ENCODE measurements around the gene SLC44A2. TPM values are rescaled to one million over a fixed set of nuclear protein-coding genes. Genes with fewer than 3 reads are reported as not detected.

Gene SLC44A2
- total and polyA plus RNA-seq, 10 of the 15 experiments (the other 5 are each of a cell fraction or from before 2014, with no cell fraction given), result 3.0 to 51.3 (median 26.8) TPM

Other genes with a start within 250 kb of the SLC44A2 start
Only the 7 nearest of the 15 such genes appear.
- gene ATG4D, start 81.6 kb upstream of the SLC44A2 start, total RNA-seq (2014; rRNA removed), result 15.6 and 16.8 TPM in 2 replicates
- gene ATG4D, start 81.6 kb upstream of the SLC44A2 start, total RNA-seq (2014; rRNA removed; fragmentation: Illumina TruSeq; extraction: Trizol), result 8.1 and 8.4 TPM in 2 replicates
- gene ATG4D, start 81.6 kb upstream of the SLC44A2 start, total RNA-seq (2021), result 24.2 and 24.3 TPM in 2 replicates
- gene ATG4D, start 81.6 kb upstream of the SLC44A2 start, polyA plus RNA-seq (2011; rRNA removed), result 7.9 and 14.5 TPM in 2 replicates
- gene ATG4D, start 81.6 kb upstream of the SLC44A2 start, polyA plus RNA-seq (2014; fragmentation: Illumina TruSeq; extraction: Trizol), result 1.2 and 7.7 TPM in 2 replicates
- gene ATG4D, start 81.6 kb upstream of the SLC44A2 start, polyA plus RNA-seq (2014; fragmentation: Nextera tagmentation; extraction: Ambion mirVana), result 1 to 10 TPM in 1 of 2 experiments, under 1 TPM in 1; 0.39 to 2.3 TPM
- 26.7 and 28.7 TPM in 2 replicates for gene ATG4D, start 81.6 kb upstream of the SLC44A2 start, polyA plus RNA-seq (2014; rRNA removed)
- 10 to 100 TPM; 12.4 to 14.6 TPM for gene ATG4D, start 81.6 kb upstream of the SLC44A2 start, polyA plus RNA-seq (2016; fragmentation: Nextera tagmentation; extraction: Ambion mirVana)
- gene KRI1, start 59.5 kb upstream of the SLC44A2 start, total RNA-seq (2014; rRNA removed), result 25.3 and 31.0 TPM in 2 replicates
- gene KRI1, start 59.5 kb upstream of the SLC44A2 start, total RNA-seq (2014; rRNA removed; fragmentation: Illumina TruSeq; extraction: Trizol), result 17.6 and 21.0 TPM in 2 replicates
- gene KRI1, start 59.5 kb upstream of the SLC44A2 start, total RNA-seq (2021), result 32.7 and 36.2 TPM in 2 replicates
- gene KRI1, start 59.5 kb upstream of the SLC44A2 start, polyA plus RNA-seq (2011; rRNA removed), result 17.2 and 17.4 TPM in 2 replicates
- 21.9 and 24.7 TPM in 2 replicates for gene KRI1, start 59.5 kb upstream of the SLC44A2 start, polyA plus RNA-seq (2014; fragmentation: Illumina TruSeq; extraction: Trizol)
- 1 to 10 TPM in 1 of 2 experiments, under 1 TPM in 1; 0.98 to 3.4 TPM for gene KRI1, start 59.5 kb upstream of the SLC44A2 start, polyA plus RNA-seq (2014; fragmentation: Nextera tagmentation; extraction: Ambion mirVana)
- gene KRI1, start 59.5 kb upstream of the SLC44A2 start, polyA plus RNA-seq (2014; rRNA removed), result 42.5 and 42.6 TPM in 2 replicates
- 10 to 100 TPM; 24.7 to 27.4 TPM for gene KRI1, start 59.5 kb upstream of the SLC44A2 start, polyA plus RNA-seq (2016; fragmentation: Nextera tagmentation; extraction: Ambion mirVana)
- gene CDKN2D, start 56.6 kb upstream of the SLC44A2 start, total RNA-seq (2014; rRNA removed), result 3.4 TPM in 2 replicates
- gene CDKN2D, start 56.6 kb upstream of the SLC44A2 start, total RNA-seq (2014; rRNA removed; fragmentation: Illumina TruSeq; extraction: Trizol), result 7.6 and 8.5 TPM in 2 replicates
- gene CDKN2D, start 56.6 kb upstream of the SLC44A2 start, total RNA-seq (2021), result 10.2 and 11.0 TPM in 2 replicates
- gene CDKN2D, start 56.6 kb upstream of the SLC44A2 start, polyA plus RNA-seq (2011; rRNA removed), result 11.9 and 17.0 TPM in 2 replicates
- 3.6 and 5.2 TPM in 2 replicates for gene CDKN2D, start 56.6 kb upstream of the SLC44A2 start, polyA plus RNA-seq (2014; fragmentation: Illumina TruSeq; extraction: Trizol)
- gene CDKN2D, start 56.6 kb upstream of the SLC44A2 start, polyA plus RNA-seq (2014; fragmentation: Nextera tagmentation; extraction: Ambion mirVana), result 1 to 10 TPM in 1 of 2 experiments, under 1 TPM in 1; 0.53 to 4.9 TPM
- gene CDKN2D, start 56.6 kb upstream of the SLC44A2 start, polyA plus RNA-seq (2014; rRNA removed), result 17.2 and 18.0 TPM in 2 replicates
- gene CDKN2D, start 56.6 kb upstream of the SLC44A2 start, polyA plus RNA-seq (2016; fragmentation: Nextera tagmentation; extraction: Ambion mirVana), result 1 to 10 TPM; 5.9 to 9.3 TPM
- gene AP1M2, start 38.2 kb upstream of the SLC44A2 start, total RNA-seq (2014; rRNA removed), result not detected in 2 replicates
- not detected in 2 replicates for gene AP1M2, start 38.2 kb upstream of the SLC44A2 start, total RNA-seq (2014; rRNA removed; fragmentation: Illumina TruSeq; extraction: Trizol)
- gene AP1M2, start 38.2 kb upstream of the SLC44A2 start, total RNA-seq (2021), result 0.21 and 0.72 TPM in 2 replicates
- gene AP1M2, start 38.2 kb upstream of the SLC44A2 start, polyA plus RNA-seq (2011; rRNA removed), result not detected in 2 replicates
- gene AP1M2, start 38.2 kb upstream of the SLC44A2 start, polyA plus RNA-seq (2014; fragmentation: Illumina TruSeq; extraction: Trizol), result not detected in 2 replicates
- gene AP1M2, start 38.2 kb upstream of the SLC44A2 start, polyA plus RNA-seq (2014; fragmentation: Nextera tagmentation; extraction: Ambion mirVana), result not detected
- not detected in 2 replicates for gene AP1M2, start 38.2 kb upstream of the SLC44A2 start, polyA plus RNA-seq (2014; rRNA removed)
- gene AP1M2, start 38.2 kb upstream of the SLC44A2 start, polyA plus RNA-seq (2016; fragmentation: Nextera tagmentation; extraction: Ambion mirVana), result not detected
- 100 and 112 TPM in 2 replicates for gene ILF3, start 28.8 kb downstream of the SLC44A2 start, total RNA-seq (2014; rRNA removed)
- gene ILF3, start 28.8 kb downstream of the SLC44A2 start, total RNA-seq (2014; rRNA removed; fragmentation: Illumina TruSeq; extraction: Trizol), result 109 and 112 TPM in 2 replicates
- 354 and 383 TPM in 2 replicates for gene ILF3, start 28.8 kb downstream of the SLC44A2 start, total RNA-seq (2021)
- 106 and 178 TPM in 2 replicates for gene ILF3, start 28.8 kb downstream of the SLC44A2 start, polyA plus RNA-seq (2011; rRNA removed)
- gene ILF3, start 28.8 kb downstream of the SLC44A2 start, polyA plus RNA-seq (2014; fragmentation: Illumina TruSeq; extraction: Trizol), result 180 and 253 TPM in 2 replicates
- gene ILF3, start 28.8 kb downstream of the SLC44A2 start, polyA plus RNA-seq (2014; fragmentation: Nextera tagmentation; extraction: Ambion mirVana), result 10 to 100 TPM; 28.1 to 38.1 TPM
- gene ILF3, start 28.8 kb downstream of the SLC44A2 start, polyA plus RNA-seq (2014; rRNA removed), result 175 and 191 TPM in 2 replicates
- 100 to 1,000 TPM; 205 TPM for gene ILF3, start 28.8 kb downstream of the SLC44A2 start, polyA plus RNA-seq (2016; fragmentation: Nextera tagmentation; extraction: Ambion mirVana)
- gene QTRT1, start 75.9 kb downstream of the SLC44A2 start, total RNA-seq (2014; rRNA removed), result 40.7 and 44.3 TPM in 2 replicates
- 18.1 and 19.9 TPM in 2 replicates for gene QTRT1, start 75.9 kb downstream of the SLC44A2 start, total RNA-seq (2014; rRNA removed; fragmentation: Illumina TruSeq; extraction: Trizol)
- gene QTRT1, start 75.9 kb downstream of the SLC44A2 start, total RNA-seq (2021), result 55.0 and 59.3 TPM in 2 replicates
- 10.7 and 33.9 TPM in 2 replicates for gene QTRT1, start 75.9 kb downstream of the SLC44A2 start, polyA plus RNA-seq (2011; rRNA removed)
- gene QTRT1, start 75.9 kb downstream of the SLC44A2 start, polyA plus RNA-seq (2014; fragmentation: Illumina TruSeq; extraction: Trizol), result 4.0 and 14.2 TPM in 2 replicates
- gene QTRT1, start 75.9 kb downstream of the SLC44A2 start, polyA plus RNA-seq (2014; fragmentation: Nextera tagmentation; extraction: Ambion mirVana), result 1 to 10 TPM in 1 of 2 experiments, under 1 TPM in 1; 0.89 to 8.6 TPM
- 66.0 and 71.2 TPM in 2 replicates for gene QTRT1, start 75.9 kb downstream of the SLC44A2 start, polyA plus RNA-seq (2014; rRNA removed)
- gene QTRT1, start 75.9 kb downstream of the SLC44A2 start, polyA plus RNA-seq (2016; fragmentation: Nextera tagmentation; extraction: Ambion mirVana), result 10 to 100 TPM; 73.7 to 78.9 TPM
- gene DNM2, start 92.5 kb downstream of the SLC44A2 start, total RNA-seq (2014; rRNA removed), result 56.8 and 68.7 TPM in 2 replicates
- gene DNM2, start 92.5 kb downstream of the SLC44A2 start, total RNA-seq (2014; rRNA removed; fragmentation: Illumina TruSeq; extraction: Trizol), result 53.0 and 58.9 TPM in 2 replicates
- gene DNM2, start 92.5 kb downstream of the SLC44A2 start, total RNA-seq (2021), result 128 and 146 TPM in 2 replicates
- gene DNM2, start 92.5 kb downstream of the SLC44A2 start, polyA plus RNA-seq (2011; rRNA removed), result 22.8 and 47.4 TPM in 2 replicates
- gene DNM2, start 92.5 kb downstream of the SLC44A2 start, polyA plus RNA-seq (2014; fragmentation: Illumina TruSeq; extraction: Trizol), result 54.5 and 69.2 TPM in 2 replicates
- 1 to 10 TPM; 1.2 to 3.4 TPM for gene DNM2, start 92.5 kb downstream of the SLC44A2 start, polyA plus RNA-seq (2014; fragmentation: Nextera tagmentation; extraction: Ambion mirVana)
- gene DNM2, start 92.5 kb downstream of the SLC44A2 start, polyA plus RNA-seq (2014; rRNA removed), result 93.1 and 113 TPM in 2 replicates
- gene DNM2, start 92.5 kb downstream of the SLC44A2 start, polyA plus RNA-seq (2016; fragmentation: Nextera tagmentation; extraction: Ambion mirVana), result 100 to 1,000 TPM in 1 of 2 experiments, 10 to 100 TPM in 1; 98.3 to 100 TPM